ENCODE results near the gene HTR1B.

DNA sequence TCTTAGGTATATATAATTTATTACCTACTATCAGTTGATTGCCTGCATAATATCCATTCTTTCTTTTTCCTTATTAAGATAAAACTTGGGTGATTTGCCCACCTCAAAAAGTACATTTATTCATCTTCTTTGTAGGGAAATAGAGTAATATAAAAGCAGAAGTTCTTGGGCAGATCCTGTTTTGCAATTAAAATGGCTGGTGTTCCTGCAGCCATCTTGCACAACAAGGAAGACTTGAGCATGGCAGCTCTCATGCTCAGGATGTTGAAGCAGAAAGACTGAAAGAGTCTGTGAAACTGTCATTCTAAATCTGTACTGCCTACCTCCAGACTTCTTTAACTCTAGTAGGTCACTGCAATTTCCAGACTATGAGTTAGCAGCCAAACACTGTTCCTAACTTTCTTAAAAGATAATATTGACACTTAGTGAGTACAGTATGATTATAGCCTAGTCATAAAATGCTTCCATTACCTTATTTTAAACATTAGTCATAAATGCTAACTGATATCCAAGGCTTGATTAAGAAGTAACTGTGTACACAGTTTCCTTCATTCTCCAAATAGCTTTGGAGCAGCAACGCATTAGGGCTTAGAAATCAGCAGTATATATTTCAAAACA, 24.6 kb upstream of the HTR1B start:
- no peak for TF ChIP-seq FOSL2 (IDR thresholded peaks at IDR 0.05)
- no peak for TF ChIP-seq FOSL2 (CRISPR knock-in tag; IDR thresholded peaks at IDR 0.05)
- TF ChIP-seq, protein P1, sequence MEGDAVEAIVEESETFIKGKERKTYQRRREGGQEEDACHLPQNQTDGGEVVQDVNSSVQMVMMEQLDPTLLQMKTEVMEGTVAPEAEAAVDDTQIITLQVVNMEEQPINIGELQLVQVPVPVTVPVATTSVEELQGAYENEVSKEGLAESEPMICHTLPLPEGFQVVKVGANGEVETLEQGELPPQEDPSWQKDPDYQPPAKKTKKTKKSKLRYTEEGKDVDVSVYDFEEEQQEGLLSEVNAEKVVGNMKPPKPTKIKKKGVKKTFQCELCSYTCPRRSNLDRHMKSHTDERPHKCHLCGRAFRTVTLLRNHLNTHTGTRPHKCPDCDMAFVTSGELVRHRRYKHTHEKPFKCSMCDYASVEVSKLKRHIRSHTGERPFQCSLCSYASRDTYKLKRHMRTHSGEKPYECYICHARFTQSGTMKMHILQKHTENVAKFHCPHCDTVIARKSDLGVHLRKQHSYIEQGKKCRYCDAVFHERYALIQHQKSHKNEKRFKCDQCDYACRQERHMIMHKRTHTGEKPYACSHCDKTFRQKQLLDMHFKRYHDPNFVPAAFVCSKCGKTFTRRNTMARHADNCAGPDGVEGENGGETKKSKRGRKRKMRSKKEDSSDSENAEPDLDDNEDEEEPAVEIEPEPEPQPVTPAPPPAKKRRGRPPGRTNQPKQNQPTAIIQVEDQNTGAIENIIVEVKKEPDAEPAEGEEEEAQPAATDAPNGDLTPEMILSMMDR (IDR thresholded peaks at IDR 0.05), result no peak
- TF ChIP-seq MAZ (IDR thresholded peaks at IDR 0.05; ENCODE audit: borderline replicate concordance, low read depth, low read length), result no peak
- no peak for TF ChIP-seq POLR2A (IDR thresholded peaks at IDR 0.05; ENCODE audit: low read length)
- TF ChIP-seq RFX5 (IDR thresholded peaks at IDR 0.05), result no peak
- TF ChIP-seq CHD4 (IDR thresholded peaks at IDR 0.05; ENCODE audit: borderline replicate concordance), result no peak
- TF ChIP-seq HOXA7 (CRISPR knock-in tag; IDR thresholded peaks at IDR 0.05), result no peak

All from A549 (cell line).